Left hindlimb (tissue), 1 donor: Measurements from ENCODE around the gene NDUFS6.

Source experiments
- DNase-seq: peaks from one replicate; pipeline ENCODE4 v3.0.0-alpha.2; 2018

Gene NDUFS6

GRCh38 chr5:1857256-1857600 is 56.0 kb downstream of the NDUFS6 start:
- DNase-seq = no peak

DNA sequence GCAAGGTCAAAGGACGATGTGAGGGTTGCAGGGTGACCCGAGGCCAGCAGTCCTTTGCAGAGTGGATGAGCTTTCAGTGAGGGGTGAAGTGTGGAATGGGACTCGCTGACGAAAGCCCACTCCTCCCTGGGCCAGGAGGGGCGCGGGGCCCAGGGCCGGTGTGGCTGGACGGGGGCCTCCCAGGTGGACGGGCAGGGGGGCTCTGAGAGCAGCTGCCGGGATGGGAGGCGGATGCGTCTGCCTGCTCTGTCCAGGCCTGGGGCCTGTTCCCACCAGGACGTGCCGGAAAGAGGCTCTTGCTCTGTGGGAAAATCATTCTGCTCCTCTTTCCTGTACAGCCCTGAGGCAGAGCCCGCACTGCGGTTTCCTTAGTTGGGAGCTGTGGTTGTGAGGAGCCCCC is 57.2 kb downstream of the NDUFS6 start:
- no peak for DNase-seq

GRCh38 chr5:1859099-1859498 is 57.9 kb downstream of the NDUFS6 start:
- no peak for DNase-seq

DNA sequence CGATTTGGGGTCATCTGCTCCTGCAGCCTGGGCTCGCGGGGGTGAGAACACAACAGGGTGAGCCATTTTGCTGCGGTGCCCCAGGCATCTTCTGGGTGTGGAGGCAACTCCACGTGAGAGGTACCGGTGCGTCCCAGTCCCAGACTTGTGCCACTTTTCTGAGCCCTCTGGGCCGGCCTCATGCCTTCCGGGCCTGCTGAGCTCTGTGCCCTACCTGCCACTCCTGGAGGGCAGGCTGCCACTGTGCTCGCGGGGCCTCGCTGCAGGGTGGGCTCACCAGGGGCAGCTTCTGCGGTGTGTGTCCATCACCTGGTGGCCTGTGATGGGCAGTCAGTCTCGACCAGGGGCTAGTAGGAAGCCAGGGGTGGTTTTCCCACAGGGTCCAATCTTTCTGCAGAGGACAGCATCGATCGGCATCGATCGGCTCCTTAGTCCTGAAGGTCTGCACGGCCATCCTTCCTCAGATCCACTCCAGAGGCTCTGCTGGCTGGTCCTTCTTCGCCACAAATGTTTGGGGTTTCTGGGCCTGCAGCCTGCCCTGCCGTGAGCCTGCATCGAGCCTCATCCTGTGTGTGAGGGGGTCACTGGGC is 58.9 kb downstream of the NDUFS6 start:
- no peak for DNase-seq

- no peak for DNase-seq
These were observed 59.7 kb downstream of the NDUFS6 start for GRCh38 chr5:1860949-1861348.

- no peak for DNase-seq
These were observed 63.8 kb downstream of the NDUFS6 start for GRCh38 chr5:1864896-1865440.

GRCh38 chr5:1865486-1865885 is 64.3 kb downstream of the NDUFS6 start:
- DNase-seq = no peak
